HG03378 (cell line): ENCODE results near the gene IFIT1.
"Not testable (repeated sequence)": the region's sequence is repeated elsewhere in the genome, so short reads cannot be mapped to it uniquely, and the experiment has no call there.

Experiments used
- ATAC-seq: cut with Tn5 transposase; IDR thresholded peaks from one replicate; pipeline ENCODE4 v1.9.1; 2021; ENCODE audit warnings: mild to moderate bottlenecking, moderate library complexity; ENCODE audit not compliant: unreplicated experiment

Gene IFIT1

GRCh38 chr10:89363729-89364442 is 28.5 kb upstream of the IFIT1 start:
- no peak for ATAC-seq

GRCh38 chr10:89364531-89364930 is 27.9 kb upstream of the IFIT1 start:
- no peak for ATAC-seq

DNA sequence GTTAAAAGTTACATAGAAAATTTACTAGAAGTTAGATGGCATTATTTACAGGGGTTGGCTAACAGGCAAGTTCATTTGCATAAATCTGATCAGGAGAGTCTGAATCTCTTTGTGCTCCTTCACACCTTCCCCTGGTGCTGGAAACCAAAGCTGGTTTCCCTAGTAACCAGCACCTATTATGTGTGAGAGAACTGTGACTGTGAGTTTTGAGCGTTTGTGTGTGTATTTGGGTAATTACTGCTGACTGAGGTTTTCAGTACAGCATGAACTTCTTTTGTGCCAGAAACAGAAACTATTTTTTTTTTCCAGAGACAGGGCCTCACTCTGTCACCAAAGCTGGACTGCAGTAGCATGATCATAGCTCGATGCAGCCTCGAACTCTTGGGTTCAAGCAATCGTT is 24.9 kb upstream of the IFIT1 start:
- peak; percentile 72 for ATAC-seq

DNA sequence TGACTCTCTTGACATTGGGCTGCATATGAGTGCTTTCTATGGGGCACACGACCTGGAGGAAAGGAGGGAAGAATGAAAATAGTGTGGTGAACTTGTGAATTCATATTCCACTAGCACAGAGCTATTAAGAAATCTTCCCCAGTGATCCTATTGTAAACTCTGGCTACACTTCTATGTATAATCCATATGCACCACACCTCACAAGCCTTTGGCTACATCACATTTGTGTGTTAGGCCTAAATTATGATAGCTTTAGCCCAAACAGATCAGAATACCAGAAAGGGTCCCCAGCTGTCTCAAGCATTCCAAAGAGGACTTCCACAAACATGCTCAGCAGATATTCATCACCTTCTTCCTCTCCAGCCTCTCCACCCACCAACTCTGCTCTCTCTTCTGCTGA is 24.3 kb upstream of the IFIT1 start:
- no peak for ATAC-seq

GRCh38 chr10:89369156-89370105 is 23.0 kb upstream of the IFIT1 start:
- ATAC-seq, result no peak

GRCh38 chr10:89371079-89371478 is 21.3 kb upstream of the IFIT1 start:
- ATAC-seq, result no peak

- ATAC-seq, result no peak
Observed at GRCh38 chr10:89371987-89372386, 20.4 kb upstream of the IFIT1 start.

DNA sequence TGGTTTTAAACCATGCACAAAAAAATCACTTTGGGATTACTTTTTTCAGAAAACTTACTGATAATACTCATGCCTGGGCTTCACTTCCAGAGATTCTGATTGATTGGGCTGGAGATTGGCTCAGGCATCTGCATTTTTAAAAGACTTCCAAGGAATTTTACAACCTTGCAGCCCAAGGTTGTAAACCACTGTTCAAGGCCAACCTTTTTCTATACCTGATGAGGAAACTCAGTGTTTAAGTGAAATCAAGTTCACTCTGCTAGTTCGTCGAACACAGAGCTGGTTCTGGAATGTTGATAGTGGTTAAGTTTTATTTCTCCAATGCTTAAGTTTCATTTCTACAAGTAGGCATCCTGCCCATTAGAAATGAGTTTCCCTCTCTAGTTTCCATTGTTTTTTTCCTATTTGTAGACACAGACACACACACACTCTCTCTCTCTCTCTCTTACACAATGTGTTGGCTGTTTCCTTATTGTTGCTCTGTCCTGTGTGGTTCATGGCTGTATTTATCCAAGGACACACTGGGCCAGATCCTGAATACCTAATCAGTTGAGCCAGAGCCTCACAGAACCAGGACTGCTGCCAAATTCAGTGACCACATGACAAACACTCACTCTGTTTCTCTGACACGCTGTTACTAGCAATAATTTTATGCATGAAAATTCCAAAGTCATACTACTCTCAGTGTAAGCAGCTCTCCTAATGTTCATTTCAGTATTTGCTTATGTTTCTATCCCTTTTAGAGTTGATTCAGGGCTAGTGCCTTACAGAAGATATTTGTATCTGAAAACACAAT is 18.3 kb upstream of the IFIT1 start:
- ATAC-seq, result no peak

GRCh38 chr10:89374713-89375141 is 17.7 kb upstream of the IFIT1 start:
- no peak for ATAC-seq

DNA sequence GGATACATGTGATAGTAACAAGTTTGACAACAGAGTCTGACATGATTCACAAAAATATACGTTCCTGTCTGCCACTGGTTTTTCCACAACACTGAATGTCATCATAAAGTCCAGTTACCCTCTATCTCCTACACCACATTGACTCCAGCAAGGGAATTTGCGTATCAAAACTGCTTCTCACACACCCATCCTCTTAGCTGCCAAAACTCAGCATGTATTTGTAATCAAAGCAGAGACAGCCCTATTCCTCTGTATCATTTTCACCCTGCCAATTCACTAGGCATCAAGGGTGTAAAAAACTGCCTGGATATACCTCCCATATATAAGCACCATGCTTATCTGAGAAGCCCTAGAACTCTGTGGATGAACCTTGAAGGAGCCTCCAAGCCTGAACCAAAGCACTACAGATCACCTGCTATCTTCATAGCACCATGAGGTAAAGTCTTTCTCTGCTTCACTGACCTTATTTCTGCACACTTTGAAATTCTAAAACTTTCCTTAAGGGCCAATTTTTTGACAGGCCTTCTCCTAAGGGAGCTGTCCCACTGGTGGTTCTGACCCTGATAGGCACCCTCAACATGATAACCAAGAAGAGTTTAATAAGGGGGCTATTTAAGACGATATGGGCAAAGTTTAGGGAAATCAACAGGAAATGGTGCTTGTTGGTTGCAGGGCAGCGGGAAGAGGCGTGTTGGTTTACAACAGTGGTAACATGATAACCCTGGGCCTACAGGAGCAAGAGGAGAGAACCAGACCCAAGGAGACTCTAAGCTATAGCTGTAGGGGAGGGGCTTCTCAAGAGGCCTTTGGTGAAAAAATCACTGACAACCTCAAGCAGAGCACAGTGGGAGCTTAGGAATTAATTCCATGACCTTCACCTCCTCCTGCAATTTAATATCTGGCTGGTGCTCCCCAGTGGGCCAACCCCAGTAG is 14.5 kb upstream of the IFIT1 start, which contains the start of gene IFIT1B:
IFIT1B (plus strand) TSS at position 352 of the 933 bp plus-strand sequence; CDS start at position 432, 80 bp downstream.
- no peak for ATAC-seq

- no peak for ATAC-seq
Observed at GRCh38 chr10:89379103-89379502, 13.3 kb upstream of the IFIT1 start.

- ATAC-seq, result no peak
Observed at GRCh38 chr10:89382757-89383156, 9.7 kb upstream of the IFIT1 start.

DNA sequence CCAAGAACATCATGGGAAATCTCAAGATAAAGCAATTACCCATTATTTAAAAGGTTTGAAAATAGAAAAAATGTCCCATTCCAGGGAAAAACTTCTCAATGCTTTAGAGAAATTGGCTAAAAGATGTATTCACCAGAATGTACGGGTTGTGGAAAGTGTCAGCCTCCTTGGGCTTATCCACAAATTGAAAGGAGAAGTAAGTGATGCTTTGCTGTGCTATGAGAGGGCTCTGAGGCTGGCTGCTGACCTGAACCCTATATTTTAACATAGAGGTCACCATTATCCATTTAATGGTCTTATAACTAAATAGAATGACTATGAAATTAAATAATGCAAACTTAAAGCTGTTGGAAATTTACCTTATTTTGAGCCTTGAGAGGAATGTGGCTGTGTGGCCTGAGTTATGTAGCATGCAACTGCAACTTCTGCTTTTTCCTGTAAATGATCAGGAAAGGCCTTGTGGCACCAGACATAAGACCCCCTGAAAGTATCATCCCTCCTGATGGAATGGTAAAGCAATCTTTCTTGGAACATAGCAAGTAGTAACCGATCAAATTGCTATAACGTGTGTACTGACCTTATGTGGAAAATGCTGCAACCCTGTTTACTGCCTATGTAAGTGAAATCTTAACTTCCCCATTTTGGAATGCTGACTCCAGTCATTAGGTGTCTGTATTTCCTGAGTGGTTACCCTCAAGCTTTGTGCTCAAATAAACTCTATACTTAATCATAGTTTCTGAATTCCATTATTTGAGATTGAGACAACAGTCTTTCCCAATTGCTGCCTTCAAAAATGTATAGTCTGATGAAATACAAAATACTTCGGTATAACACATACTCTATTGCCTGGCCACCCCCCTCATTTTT is 7.7 kb upstream of the IFIT1 start:
- no peak for ATAC-seq

GRCh38 chr10:89388806-89389205 is 3.6 kb upstream of the IFIT1 start:
- no peak for ATAC-seq

- no peak for ATAC-seq
Observed at GRCh38 chr10:89389254-89389653, 3.2 kb upstream of the IFIT1 start.

DNA sequence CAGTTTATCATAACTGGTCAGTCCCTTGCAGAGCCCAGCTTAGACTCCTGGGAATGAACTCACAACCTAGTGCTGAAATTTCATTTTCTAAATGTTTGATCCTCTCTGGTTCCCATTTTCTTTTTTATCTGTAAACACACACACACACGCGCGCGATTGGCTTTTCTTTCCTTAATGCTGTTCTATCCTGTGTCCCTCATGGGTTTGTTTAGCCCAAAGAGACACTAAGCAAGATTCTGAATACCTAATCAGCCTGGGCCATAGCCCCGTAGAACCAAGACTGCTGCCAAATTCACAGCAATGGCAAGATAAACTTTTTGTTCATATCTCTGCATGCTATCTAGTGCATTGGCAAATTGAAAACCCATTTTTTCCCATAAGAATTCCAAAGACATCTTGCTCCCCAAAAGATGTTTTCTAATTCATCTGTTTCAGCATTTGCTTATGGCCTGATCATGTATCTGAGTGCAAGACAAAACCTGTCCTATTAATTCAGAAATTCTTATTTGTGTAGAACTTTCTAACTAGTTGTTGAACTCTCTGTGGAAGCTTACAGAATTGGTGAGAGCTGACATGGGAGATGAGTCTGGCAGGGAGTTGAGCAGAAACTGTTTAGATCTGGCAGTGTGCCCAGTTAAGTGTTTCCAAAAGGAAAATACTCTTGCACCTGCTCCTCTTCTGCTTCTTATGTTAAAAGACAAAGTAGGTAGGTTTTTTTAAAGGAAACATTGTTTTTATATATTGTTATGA is 1.8 kb upstream of the IFIT1 start:
- no peak for ATAC-seq

DNA sequence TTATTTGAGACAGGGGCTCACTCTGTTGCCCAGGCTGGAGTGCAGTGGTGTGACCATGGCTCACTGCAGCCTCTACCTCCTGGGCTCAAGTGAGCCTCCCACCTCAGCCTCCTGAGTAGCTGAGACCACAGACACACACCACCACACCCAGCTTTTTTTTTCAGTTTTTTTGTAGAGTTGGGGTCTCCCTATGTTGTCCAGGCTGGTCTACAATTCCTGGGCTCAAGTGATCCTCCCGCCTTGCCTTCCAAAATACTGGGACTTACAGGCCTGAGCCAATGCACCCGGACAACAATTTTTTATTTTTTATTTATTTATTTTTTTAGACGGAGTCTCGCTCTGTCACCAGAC is 1.2 kb upstream of the IFIT1 start:
- ATAC-seq, result not testable (repeated sequence)

- ATAC-seq, result peak; percentile 25
Observed at GRCh38 chr10:89392974-89393373, 551 bp downstream of the IFIT1 start.
